Adrenal gland (tissue), 12 donors: ENCODE data around the gene LPCAT2. TPM values are rescaled to one million over a fixed set of nuclear protein-coding genes. Genes with fewer than 3 reads are reported as not detected.

Source experiments
- DNase-seq, 7 donors: peaks; one replicate each; pipeline ENCODE4 v3.0.0-alpha.2; 2019 to 2020
- H3K27ac ChIP-seq, 5 donors: fragments of 200-600 bp; sonication (generic) in 4 of 5; 1 replicate in 3 of 5; 2 replicates in 2 of 5; pipeline versions ENCODE4 v1.5.1 to v1.8.0; 2016 to 2020; ENCODE audit warnings: mild to moderate bottlenecking in 1 of 5
- H3K27me3 ChIP-seq: fragments of 200-600 bp; 2 replicates; pipeline ENCODE4 v1.8.0; 2021
- H3K36me3 ChIP-seq, 2 donors: fragments of 200-600 bp; replicated peaks in 1 of 2; 1 replicate in 1 of 2; 2 replicates in 1 of 2; pipeline versions ENCODE4 v1.5.1 to v1.8.0; 2018 to 2022
- H3K4me1 ChIP-seq, 2 donors: fragments of 200-600 bp; replicated peaks in 1 of 2; 1 replicate in 1 of 2; 2 replicates in 1 of 2; pipeline versions ENCODE4 v1.5.1 to v1.8.0; 2018 to 2021
- H3K4me3 ChIP-seq, 4 donors: fragments of 200-600 bp; sonication (generic) in 3 of 4; one replicate each; pipeline ENCODE4 v1.5.1; 2016 to 2018
- H3K9me3 ChIP-seq, 3 donors: fragments of 200-600 bp; sonication (generic) in 1 of 3; replicated peaks in 1 of 3; 1 replicate in 2 of 3; 2 replicates in 1 of 3; pipeline versions ENCODE4 v1.5.1 to v1.8.0; 2016 to 2021
- POLR2A ChIP-seq, 2 donors: fragments of 450-650 bp; IDR thresholded peaks; one replicate each; pipeline ENCODE4 v1.6.1; 2017; ENCODE audit warnings: antibody characterized with exemption in 2 of 2, mild to moderate bottlenecking in 2 of 2, moderate library complexity in 1 of 2
- WGBS, 4 donors: extraction: QIAGEN DNeasy Blood & Tissue Kit in 2 of 4; methylation state at CpG; one replicate each; pipeline versions ENCODE4 v1.1.5 to v1.1.7; 2013 to 2017; 5-methylcytosine and 5-hydroxymethylcytosine counted together
- intact Hi-C, 2 donors: fragments of 100-400 bp; cut with DNase I; formaldehyde crosslinking; loops; one replicate each; pipeline versions ENCODE4 v1.14.1 to v1.15.0; 2022 to 2023
- polyA plus RNA-seq, 3 donors: library from polyadenylated mRNA; stranded (reverse); fragments of 200-250 nt in 2 of 3; fragments of 350-450 nt in 1 of 3; fragmentation: Illumina TruSeq in 1 of 3; extraction: RNeasy Lipid Tissue Mini Kit (QIAGEN cat#74804) in 1 of 3; gene quantifications; one replicate each; pipeline ENCODE4 v1.2.3, GENCODE V29; 2013 to 2014
- total RNA-seq, 9 donors: library from RNA; depleted of rRNA in 4 of 9; stranded (reverse); fragments of >200 nt in 4 of 9; fragments of 120-200 nt in 1 of 9; fragmentation: NEBNext Ultra II Directional in 1 of 9; extraction: Animal tissue kit (Norgen Biotek cat#: 25700) in 1 of 9; gene quantifications; one replicate each; pipeline versions ENCODE4 v1.1.0 to v1.2.4, GENCODE V29; 2013 to 2023
- TF ChIP-seq, protein P1 (sequence below), 6 experiments: fragments of 450-650 bp in 4 of 6; fragments of 200-600 bp in 2 of 6; sonication (generic) in 1 of 6; IDR thresholded peaks; 1 replicate in 5 of 6; 2 replicates in 1 of 6; pipeline versions ENCODE4 v1.5.1 to v1.8.0; 2016 to 2021; ENCODE audit warnings: antibody characterized with exemption in 6 of 6, mild to moderate bottlenecking in 2 of 6, moderate library complexity in 1 of 6
- donor health status: healthy with polysubstance abuse.
- donor health status: Bipolar disorder and iron deficiency.
- donor health status: DM: yes; HTN: yes; CAD: no.
- donor health status: DM: no; HTN: no; CAD: no.
- donor health status: DM: no; HTN: no; CAD: no.
- donor health status: DM: yes; HTN: yes; CAD: no.

LPCAT2 gene
- total and polyA plus RNA-seq, 12 donors: 7.1 to 33.1 (median 16.4) TPM

DNA sequence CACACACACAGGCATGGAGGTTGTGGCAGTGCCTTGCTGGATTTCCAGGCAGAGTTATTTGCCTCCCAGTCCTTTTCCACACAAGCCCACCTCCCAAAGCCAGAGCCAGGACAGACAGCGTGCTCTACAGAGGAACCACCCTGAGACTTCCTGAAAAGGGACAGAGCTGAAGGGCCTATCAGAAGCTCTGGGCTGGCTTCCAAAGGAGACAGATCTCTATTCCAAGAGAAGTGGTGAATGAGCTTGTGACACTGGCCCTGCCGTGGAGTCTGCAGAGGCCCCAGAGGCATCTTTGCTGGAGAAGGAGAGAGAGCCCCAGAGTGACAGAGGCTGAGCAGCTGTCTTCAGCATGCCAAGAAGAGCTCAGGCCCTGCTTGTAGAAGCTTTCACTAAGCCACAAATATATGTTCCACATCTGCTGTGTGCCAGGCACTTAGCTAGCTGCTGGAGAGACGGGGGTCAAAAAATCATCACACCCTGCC is 8.3 kb upstream of the LPCAT2 start:
- TF ChIP-seq POLR2A (IDR thresholded peaks at IDR 0.05): no peak
- TF ChIP-seq, protein P1, sequence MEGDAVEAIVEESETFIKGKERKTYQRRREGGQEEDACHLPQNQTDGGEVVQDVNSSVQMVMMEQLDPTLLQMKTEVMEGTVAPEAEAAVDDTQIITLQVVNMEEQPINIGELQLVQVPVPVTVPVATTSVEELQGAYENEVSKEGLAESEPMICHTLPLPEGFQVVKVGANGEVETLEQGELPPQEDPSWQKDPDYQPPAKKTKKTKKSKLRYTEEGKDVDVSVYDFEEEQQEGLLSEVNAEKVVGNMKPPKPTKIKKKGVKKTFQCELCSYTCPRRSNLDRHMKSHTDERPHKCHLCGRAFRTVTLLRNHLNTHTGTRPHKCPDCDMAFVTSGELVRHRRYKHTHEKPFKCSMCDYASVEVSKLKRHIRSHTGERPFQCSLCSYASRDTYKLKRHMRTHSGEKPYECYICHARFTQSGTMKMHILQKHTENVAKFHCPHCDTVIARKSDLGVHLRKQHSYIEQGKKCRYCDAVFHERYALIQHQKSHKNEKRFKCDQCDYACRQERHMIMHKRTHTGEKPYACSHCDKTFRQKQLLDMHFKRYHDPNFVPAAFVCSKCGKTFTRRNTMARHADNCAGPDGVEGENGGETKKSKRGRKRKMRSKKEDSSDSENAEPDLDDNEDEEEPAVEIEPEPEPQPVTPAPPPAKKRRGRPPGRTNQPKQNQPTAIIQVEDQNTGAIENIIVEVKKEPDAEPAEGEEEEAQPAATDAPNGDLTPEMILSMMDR (IDR thresholded peaks at IDR 0.05): no peak
- Histone ChIP-seq H3K36me3 (peaks cover 0 to 3% of the 10 kb centered on the region in 2 donors), H3K4me3 (no peak overlapping the region), H3K9me3 (no peaks in the 10 kb centered on the region), H3K4me1 (peaks cover 10 to 32% of the 10 kb centered on the region in 2 donors), H3K27ac (peak overlapping the region in 2 of 5 donors; percentile 47 to 52), H3K27me3 (no peaks in the 10 kb centered on the region)
- WGBS, 4 donors: 35 to 53% (median 44%) methylated on average over 1 to 3 of the region's 3 CpGs
- intact Hi-C loops: no loop called here
- peak in 6 of 7 donors; percentile 49 to 84 (median 64) for DNase-seq

DNA sequence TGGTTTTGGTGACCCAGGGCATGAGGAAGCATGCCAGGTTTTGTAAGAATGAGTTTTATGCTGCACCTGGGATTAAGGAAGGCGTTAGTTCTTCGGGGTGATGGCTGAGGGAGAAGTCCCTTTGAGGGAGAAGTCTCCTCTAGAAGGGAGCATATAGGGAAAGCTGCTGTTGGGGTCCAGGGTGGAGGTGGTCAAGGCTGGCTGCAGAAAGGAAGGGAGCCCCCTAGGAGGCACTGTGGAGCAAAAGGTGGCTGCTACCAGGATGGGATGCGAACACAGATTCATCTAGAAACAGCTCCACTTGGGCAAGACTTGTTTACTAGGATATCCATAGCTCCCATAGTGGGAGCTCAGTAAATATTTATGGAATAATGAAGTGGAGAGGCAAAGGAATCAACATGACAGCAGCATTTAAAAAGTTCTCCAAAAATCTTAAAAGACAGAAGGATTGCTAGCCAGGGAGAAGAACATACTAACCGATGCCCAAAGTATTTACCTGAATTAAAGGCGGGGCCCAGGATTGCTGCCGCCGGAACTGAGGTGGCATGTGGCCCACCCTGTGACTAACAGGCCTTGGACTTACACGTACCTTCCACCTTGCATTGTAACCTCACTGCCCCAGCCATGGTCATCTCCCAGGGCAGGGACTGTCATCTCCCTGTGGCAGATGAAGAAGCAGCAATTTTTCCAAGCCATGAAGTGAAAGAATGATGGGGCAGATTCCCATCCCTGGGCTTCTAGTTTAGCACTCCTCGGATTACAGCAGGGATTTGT is 7.1 kb upstream of the LPCAT2 start:
- H3K4me1 ChIP-seq: peaks cover 10 to 31% of the 10 kb centered on the region in 2 donors
- H3K27me3 ChIP-seq: no peaks in the 10 kb centered on the region
- no peaks in the 10 kb centered on the region for H3K9me3 ChIP-seq
- peak overlapping the region in 1 of 5 donors; percentile 52 for H3K27ac ChIP-seq
- intact Hi-C loops: no loop called here
- H3K4me3 ChIP-seq: no peak overlapping the region
- H3K36me3 ChIP-seq: peaks cover 0 to 6% of the 10 kb centered on the region in 2 donors
- WGBS, 4 donors: 75 to 83% (median 81%) methylated on average over 9 of the region's 9 CpGs
- TF ChIP-seq, protein P1 (IDR thresholded peaks at IDR 0.05): no peak
- no peak for TF ChIP-seq POLR2A (IDR thresholded peaks at IDR 0.05)
- DNase-seq: peak in 1 of 7 donors; percentile 20

DNA sequence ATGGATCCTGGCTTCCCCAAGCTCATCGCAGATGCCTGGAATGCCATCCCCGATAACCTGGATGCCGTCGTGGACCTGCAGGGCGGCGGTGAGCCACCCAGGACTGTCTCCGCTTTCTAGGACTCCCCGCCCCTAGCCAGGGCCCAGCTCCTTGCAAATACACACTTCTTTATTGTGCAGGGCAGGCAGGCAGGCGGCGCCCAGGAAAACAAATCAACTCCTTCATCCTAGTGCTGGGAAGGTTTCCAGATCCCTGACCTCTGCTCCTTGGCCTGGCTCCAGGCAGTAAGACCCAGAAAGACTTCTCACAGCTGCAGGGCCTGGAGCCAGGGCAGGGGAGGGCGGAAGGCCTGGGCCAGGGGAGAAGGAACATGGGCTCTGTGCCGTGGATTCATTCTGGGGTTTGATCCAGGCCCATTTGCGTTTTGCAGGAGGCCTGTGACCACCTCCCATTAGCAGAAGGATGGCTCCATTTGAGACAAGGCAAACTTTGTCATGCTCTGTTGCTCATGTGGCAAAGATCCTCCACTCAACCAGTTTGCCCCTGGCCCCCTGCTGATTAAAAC is 6.0 kb upstream of the LPCAT2 start:
- H3K27ac ChIP-seq: peak overlapping the region in 4 of 5 donors; percentile 7 to 68 (median 48)
- no peaks in the 10 kb centered on the region for H3K9me3 ChIP-seq
- peak; percentile 89 to 97 (median 94) for DNase-seq
- intact Hi-C loops: no loop called here
- TF ChIP-seq POLR2A (IDR thresholded peaks at IDR 0.05): no peak
- TF ChIP-seq, protein P1 (IDR thresholded peaks at IDR 0.05): peak in 3 of 6 experiments; percentile 17 to 31 (median 29)
- H3K4me1 ChIP-seq: peaks cover 10 to 31% of the 10 kb centered on the region in 2 donors
- no peak overlapping the region for H3K4me3 ChIP-seq
- H3K27me3 ChIP-seq: no peaks in the 10 kb centered on the region
- WGBS, 4 donors: 19 to 29% (median 24%) methylated on average over 10 to 13 of the region's 13 CpGs
- H3K36me3 ChIP-seq: peaks cover 0 to 6% of the 10 kb centered on the region in 2 donors

DNA sequence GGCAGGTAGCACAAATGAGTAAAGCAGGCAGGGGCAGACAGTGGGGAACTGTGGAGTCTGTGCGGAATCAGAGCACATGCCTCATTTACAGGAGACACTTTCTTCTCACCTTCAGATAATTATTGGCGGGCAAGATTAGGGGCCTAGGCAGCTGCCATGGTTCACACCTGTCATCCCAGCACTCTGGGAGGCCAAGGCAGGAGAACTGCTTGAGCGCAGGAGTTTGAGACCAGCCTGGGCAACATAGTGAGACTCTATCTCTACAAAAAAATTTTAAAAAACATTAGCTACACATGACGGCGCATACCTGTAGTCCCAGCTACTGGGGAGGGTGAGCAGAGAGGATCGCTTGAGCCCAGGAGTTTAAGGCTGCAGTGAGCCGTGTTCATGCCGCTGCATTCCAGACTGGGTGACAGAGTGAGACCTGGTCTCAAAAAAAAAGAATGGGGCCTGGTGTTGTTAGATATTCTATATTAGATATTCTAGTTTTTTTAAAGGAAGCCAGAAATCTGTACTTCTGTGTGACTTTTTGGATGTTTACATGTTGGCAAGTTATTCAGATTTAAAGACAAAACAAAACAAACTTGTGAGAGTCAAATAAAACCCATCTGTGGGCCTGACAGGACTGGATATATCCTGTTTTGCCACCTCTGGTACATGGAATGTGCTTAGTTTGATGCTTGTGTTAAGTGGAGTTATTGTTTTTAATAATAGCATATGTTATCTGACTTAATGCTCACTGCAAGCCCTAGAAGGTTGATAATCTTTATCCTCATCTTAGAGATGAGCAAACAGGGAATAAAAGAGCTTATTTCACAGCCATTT is 4.9 kb upstream of the LPCAT2 start:
- Histone ChIP-seq H3K4me3 (no peak overlapping the region), H3K27me3 (no peaks in the 10 kb centered on the region), H3K4me1 (peaks cover 10 to 31% of the 10 kb centered on the region in 2 donors), H3K27ac (no peak overlapping the region), H3K36me3 (peaks cover 0 to 6% of the 10 kb centered on the region in 2 donors), H3K9me3 (no peaks in the 10 kb centered on the region)
- no peak for TF ChIP-seq POLR2A (IDR thresholded peaks at IDR 0.05)
- TF ChIP-seq, protein P1 (IDR thresholded peaks at IDR 0.05): no peak
- WGBS, 4 donors: 92 to 96% (median 95%) methylated on average over 8 of the region's 8 CpGs
- DNase-seq: peak in 1 of 7 donors; percentile 14
- intact Hi-C loops: no loop called here
